SK-N-SH (cell line): ENCODE data around the gene NAV2.

Source experiments
- CHD2 ChIP-seq: fragments of 150-350 bp; IDR thresholded peaks from 2 replicates; pipeline ENCODE4 v1.6.1; 2018; ENCODE audit warnings: low read length; ENCODE audit not compliant: partially characterized antibody
- MAX ChIP-seq: IDR thresholded peaks from 2 replicates; pipeline ENCODE4 v1.4.0; 2012; ENCODE audit warnings: low read depth
- TAF1 ChIP-seq: IDR thresholded peaks from 2 replicates; pipeline ENCODE4 v1.6.1; 2012; ENCODE audit warnings: low read depth, mild to moderate bottlenecking, low read length, moderate library complexity, borderline replicate concordance
- YY1 ChIP-seq: IDR thresholded peaks from 2 replicates; pipeline ENCODE4 v1.4.0; 2012; ENCODE audit warnings: low read depth, mild to moderate bottlenecking
- TF ChIP-seq, protein P1 (sequence below): IDR thresholded peaks from 2 replicates; pipeline ENCODE4 v1.4.0; 2012; ENCODE audit warnings: low read depth, borderline replicate concordance

- TF ChIP-seq TAF1 (no peak), MAX (no peak), CHD2 (no peak), YY1 (no peak)
- TF ChIP-seq, protein P1, sequence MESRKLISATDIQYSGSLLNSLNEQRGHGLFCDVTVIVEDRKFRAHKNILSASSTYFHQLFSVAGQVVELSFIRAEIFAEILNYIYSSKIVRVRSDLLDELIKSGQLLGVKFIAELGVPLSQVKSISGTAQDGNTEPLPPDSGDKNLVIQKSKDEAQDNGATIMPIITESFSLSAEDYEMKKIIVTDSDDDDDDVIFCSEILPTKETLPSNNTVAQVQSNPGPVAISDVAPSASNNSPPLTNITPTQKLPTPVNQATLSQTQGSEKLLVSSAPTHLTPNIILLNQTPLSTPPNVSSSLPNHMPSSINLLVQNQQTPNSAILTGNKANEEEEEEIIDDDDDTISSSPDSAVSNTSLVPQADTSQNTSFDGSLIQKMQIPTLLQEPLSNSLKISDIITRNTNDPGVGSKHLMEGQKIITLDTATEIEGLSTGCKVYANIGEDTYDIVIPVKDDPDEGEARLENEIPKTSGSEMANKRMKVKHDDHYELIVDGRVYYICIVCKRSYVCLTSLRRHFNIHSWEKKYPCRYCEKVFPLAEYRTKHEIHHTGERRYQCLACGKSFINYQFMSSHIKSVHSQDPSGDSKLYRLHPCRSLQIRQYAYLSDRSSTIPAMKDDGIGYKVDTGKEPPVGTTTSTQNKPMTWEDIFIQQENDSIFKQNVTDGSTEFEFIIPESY: no peak
Measured at GRCh38 chr11:19907008-19907579, 194.5 kb downstream of the NAV2 start.
